Measurements from ENCODE around the gene NEGR1. TPM values are rescaled to one million over a fixed set of nuclear protein-coding genes. Genes with fewer than 3 reads are reported as not detected.

Gene NEGR1
- total RNA-seq, 6 donors from 2014 or later: 3.1 to 14.7 (median 8.9) TPM

- H3K9me3 ChIP-seq: no peaks in the 10 kb centered on the region
- H3K27ac ChIP-seq: no peak overlapping the region
- DNase-seq (no peak), ATAC-seq (ENCODE audit: low FRiP score in 2 of 2) (no peak)
- no peaks in the 10 kb centered on the region for H3K4me1 ChIP-seq
- H3K36me3 ChIP-seq: no peaks in the 10 kb centered on the region
- H3K27me3 ChIP-seq: no peaks in the 10 kb centered on the region
- WGBS, 2 donors: 85 to 88% methylated on average over 2 of the region's 2 CpGs
- TF ChIP-seq, protein P1, sequence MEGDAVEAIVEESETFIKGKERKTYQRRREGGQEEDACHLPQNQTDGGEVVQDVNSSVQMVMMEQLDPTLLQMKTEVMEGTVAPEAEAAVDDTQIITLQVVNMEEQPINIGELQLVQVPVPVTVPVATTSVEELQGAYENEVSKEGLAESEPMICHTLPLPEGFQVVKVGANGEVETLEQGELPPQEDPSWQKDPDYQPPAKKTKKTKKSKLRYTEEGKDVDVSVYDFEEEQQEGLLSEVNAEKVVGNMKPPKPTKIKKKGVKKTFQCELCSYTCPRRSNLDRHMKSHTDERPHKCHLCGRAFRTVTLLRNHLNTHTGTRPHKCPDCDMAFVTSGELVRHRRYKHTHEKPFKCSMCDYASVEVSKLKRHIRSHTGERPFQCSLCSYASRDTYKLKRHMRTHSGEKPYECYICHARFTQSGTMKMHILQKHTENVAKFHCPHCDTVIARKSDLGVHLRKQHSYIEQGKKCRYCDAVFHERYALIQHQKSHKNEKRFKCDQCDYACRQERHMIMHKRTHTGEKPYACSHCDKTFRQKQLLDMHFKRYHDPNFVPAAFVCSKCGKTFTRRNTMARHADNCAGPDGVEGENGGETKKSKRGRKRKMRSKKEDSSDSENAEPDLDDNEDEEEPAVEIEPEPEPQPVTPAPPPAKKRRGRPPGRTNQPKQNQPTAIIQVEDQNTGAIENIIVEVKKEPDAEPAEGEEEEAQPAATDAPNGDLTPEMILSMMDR (IDR thresholded peaks at IDR 0.05): no peak
- TF ChIP-seq POLR2AphosphoS5 (IDR thresholded peaks at IDR 0.05): no peak
- no peak for TF ChIP-seq POLR2A (IDR thresholded peaks at IDR 0.05)
- no peak for TF ChIP-seq EP300 (IDR thresholded peaks at IDR 0.05)
- no peak overlapping the region for H3K4me3 ChIP-seq
Measured at GRCh38 chr1:72178266-72178665, 104.1 kb downstream of the NEGR1 start.

DNA sequence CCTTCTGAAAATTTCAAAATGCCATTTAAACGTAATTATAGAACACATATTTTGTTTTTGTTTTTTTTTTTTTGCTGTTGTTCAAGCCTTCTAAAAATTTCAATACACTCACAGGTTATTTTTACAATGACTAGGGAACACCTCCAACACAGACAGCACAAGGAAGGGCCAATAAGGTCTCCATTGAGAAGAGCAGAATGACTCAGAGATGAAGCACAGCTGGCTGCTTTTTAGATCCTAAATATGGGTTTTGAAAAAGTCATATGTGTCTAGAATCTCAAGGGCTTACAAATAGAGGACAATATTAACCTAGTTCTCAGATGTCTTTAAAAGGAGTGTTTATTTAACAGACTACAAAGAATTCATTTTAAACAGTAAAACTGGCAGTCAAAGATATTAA, 104.6 kb downstream of the NEGR1 start:
- DNase-seq (no peak), ATAC-seq (ENCODE audit: low FRiP score in 2 of 2) (no peak)
- Histone ChIP-seq H3K4me3 (no peak overlapping the region), H3K4me1 (no peaks in the 10 kb centered on the region), H3K27me3 (no peaks in the 10 kb centered on the region), H3K36me3 (no peaks in the 10 kb centered on the region), H3K9me3 (no peaks in the 10 kb centered on the region), H3K27ac (no peak overlapping the region)
- 80 to 84% methylated on average over 1 of the region's 1 CpG for WGBS, 2 donors
- TF ChIP-seq, protein P1 (IDR thresholded peaks at IDR 0.05): no peak
- TF ChIP-seq POLR2AphosphoS5 (IDR thresholded peaks at IDR 0.05) (no peak), POLR2A (IDR thresholded peaks at IDR 0.05) (no peak), EP300 (IDR thresholded peaks at IDR 0.05) (no peak)

DNA sequence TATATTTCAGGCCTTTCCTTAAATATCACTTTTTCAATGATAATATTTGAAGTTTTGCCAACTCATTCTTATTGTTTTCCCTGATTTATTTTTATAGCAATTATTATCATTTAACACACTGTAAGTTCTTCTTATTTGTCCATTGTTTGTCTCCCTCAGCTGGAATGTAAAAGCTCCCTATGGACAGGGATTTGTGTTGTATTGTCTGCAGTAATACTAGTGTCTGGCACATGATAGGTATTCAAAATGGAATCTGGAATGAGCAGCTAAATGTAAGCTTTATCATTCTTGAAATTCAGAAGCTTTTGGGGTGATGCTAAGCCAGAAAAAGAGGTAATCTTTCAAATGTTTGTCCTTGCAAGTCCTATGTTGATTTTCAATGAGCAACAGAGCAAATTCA, 112.1 kb downstream of the NEGR1 start:
- TF ChIP-seq POLR2A (IDR thresholded peaks at IDR 0.05) (no peak), EP300 (IDR thresholded peaks at IDR 0.05) (no peak), POLR2AphosphoS5 (IDR thresholded peaks at IDR 0.05) (no peak)
- Histone ChIP-seq H3K9me3 (no peaks in the 10 kb centered on the region), H3K27me3 (no peaks in the 10 kb centered on the region), H3K4me3 (no peak overlapping the region), H3K27ac (no peak overlapping the region), H3K36me3 (no peaks in the 10 kb centered on the region), H3K4me1 (no peaks in the 10 kb centered on the region)
- DNase-seq (no peak), ATAC-seq (ENCODE audit: low FRiP score in 2 of 2) (no peak)

DNA sequence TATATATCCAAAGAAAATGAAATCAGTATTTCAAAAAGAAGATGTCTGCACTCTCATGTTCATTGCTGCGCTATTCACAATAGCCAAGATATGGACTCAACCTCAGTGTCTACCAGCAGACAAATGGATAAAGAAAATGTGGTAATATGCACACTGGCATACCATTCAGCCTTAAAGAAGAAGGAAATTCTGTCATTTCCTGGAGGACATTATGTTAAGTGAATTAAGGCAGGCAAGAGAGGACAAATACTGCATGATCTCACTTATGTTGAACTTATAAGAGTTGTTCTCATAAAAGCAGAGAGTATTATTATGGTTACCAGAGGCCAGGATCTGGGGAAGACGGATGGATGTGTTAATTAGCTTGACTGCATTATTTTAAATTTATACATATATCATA, 115.9 kb downstream of the NEGR1 start:
- DNase-seq: no peak
- ATAC-seq (ENCODE audit: low FRiP score in 2 of 2): no peak
- Histone ChIP-seq H3K4me1 (no peaks in the 10 kb centered on the region), H3K27me3 (no peaks in the 10 kb centered on the region), H3K4me3 (no peak overlapping the region), H3K27ac (no peak overlapping the region), H3K9me3 (no peaks in the 10 kb centered on the region), H3K36me3 (no peaks in the 10 kb centered on the region)
- WGBS, 2 donors: 88 to 90% methylated on average over 2 of the region's 2 CpGs
- TF ChIP-seq POLR2A (IDR thresholded peaks at IDR 0.05) (no peak), POLR2AphosphoS5 (IDR thresholded peaks at IDR 0.05) (no peak), EP300 (IDR thresholded peaks at IDR 0.05) (no peak)
- TF ChIP-seq, protein P1 (IDR thresholded peaks at IDR 0.05): no peak

DNA sequence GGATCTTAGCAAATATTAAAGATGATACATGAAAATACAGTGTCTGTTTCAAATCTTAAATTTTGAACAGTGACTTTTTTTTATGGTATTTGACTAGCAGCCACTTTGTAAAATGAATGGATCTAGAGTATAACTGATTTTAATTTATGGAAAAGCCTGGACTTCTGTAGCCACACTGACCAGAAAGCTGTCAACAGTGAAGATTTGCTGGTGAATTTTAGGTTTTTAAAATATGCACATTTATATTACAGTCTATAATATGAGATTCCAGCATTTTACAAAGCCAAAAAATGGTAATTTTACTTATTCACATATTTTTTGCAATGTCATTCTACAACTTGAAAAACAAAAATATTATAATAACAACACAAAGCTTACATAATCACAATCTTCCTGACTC, 131.8 kb downstream of the NEGR1 start:
- DNase-seq (no peak), ATAC-seq (ENCODE audit: low FRiP score in 2 of 2) (no peak)
- Histone ChIP-seq H3K4me3 (no peak overlapping the region), H3K36me3 (no peaks in the 10 kb centered on the region), H3K9me3 (no peaks in the 10 kb centered on the region), H3K27me3 (no peaks in the 10 kb centered on the region), H3K27ac (no peak overlapping the region), H3K4me1 (no peaks in the 10 kb centered on the region)
- TF ChIP-seq, protein P1 (IDR thresholded peaks at IDR 0.05): no peak
- TF ChIP-seq POLR2AphosphoS5 (IDR thresholded peaks at IDR 0.05): no peak
- no peak for TF ChIP-seq EP300 (IDR thresholded peaks at IDR 0.05)
- TF ChIP-seq POLR2A (IDR thresholded peaks at IDR 0.05): no peak

All from upper lobe of left lung (tissue), 6 donors.